HepG2 (cell line): ENCODE measurements around the gene CROT. TPM values are rescaled to one million over a fixed set of nuclear protein-coding genes. Genes with fewer than 3 reads are reported as not detected.

Experiments used
- AHDC1 ChIP-seq: sonication (generic); formaldehyde crosslinking; IDR thresholded peaks from 2 replicates; pipeline ENCODE4 v1.5.1; 2020; ENCODE audit warnings: mild to moderate bottlenecking, missing genetic modification reagents, borderline replicate concordance
- FOXA1 ChIP-seq, 2 experiments: fragments of 450-650 bp in 1 of 2; sonication (generic) in 1 of 2; formaldehyde crosslinking in 1 of 2; IDR thresholded peaks; 2 replicates each; pipeline versions ENCODE4 v1.4.0 to v1.6.1; 2016 to 2020; ENCODE audit warnings: missing genetic modification reagents in 1 of 2
- FOXO1 ChIP-seq: sonication (generic); formaldehyde crosslinking; IDR thresholded peaks from 2 replicates; pipeline ENCODE4 v1.4.0; 2020; ENCODE audit warnings: missing genetic modification reagents
- GABPB1 ChIP-seq: IDR thresholded peaks from 2 replicates; pipeline ENCODE4 v1.6.1; 2016; ENCODE audit warnings: mild to moderate bottlenecking, missing genetic modification reagents, moderate library complexity, missing compliant biosample characterization
- HDAC1 ChIP-seq: sonication (generic); formaldehyde crosslinking; IDR thresholded peaks from 2 replicates; pipeline ENCODE4 v1.5.1; 2020; ENCODE audit warnings: mild to moderate bottlenecking, missing genetic modification reagents
- PAXIP1 ChIP-seq: sonication (generic); formaldehyde crosslinking; conservative IDR thresholded peaks from 2 replicates; pipeline ENCODE4 v1.4.0; 2020; ENCODE audit warnings: mild to moderate bottlenecking, missing genetic modification reagents, moderate library complexity
- RARA ChIP-seq: IDR thresholded peaks from 2 replicates; pipeline ENCODE4 v1.6.1; 2016; ENCODE audit warnings: missing genetic modification reagents, missing compliant biosample characterization
- ZBTB7B ChIP-seq: sonication (generic); formaldehyde crosslinking; IDR thresholded peaks from 2 replicates; pipeline ENCODE4 v1.4.0; 2020; ENCODE audit warnings: missing genetic modification reagents
- ZFP36 ChIP-seq: fragments of 150-350 bp; IDR thresholded peaks from 2 replicates; pipeline ENCODE4 v1.6.1; 2018; ENCODE audit warnings: borderline replicate concordance, low read length, low read depth; ENCODE audit not compliant: partially characterized antibody
- ZKSCAN8 ChIP-seq: IDR thresholded peaks from 2 replicates; pipeline ENCODE4 v1.6.1; 2016; ENCODE audit warnings: borderline replicate concordance, missing genetic modification reagents, missing compliant biosample characterization
- polyA plus RNA-seq, 8 experiments: library from polyadenylated mRNA; depleted of rRNA in 3 of 8; stranded (reverse) in 7 of 8; unstranded in 1 of 8; fragments of >200 nt; fragmentation: Illumina TruSeq in 4 of 8; extraction: Trizol in 4 of 8; gene quantifications; 2 replicates each; pipeline versions ENCODE4 v1.2.1 to v1.2.3, GENCODE V29; 2011 to 2016; ENCODE audit warnings: low read depth in 4 of 8, missing spikeins in 1 of 8, mixed read lengths in 1 of 8; ENCODE audit not compliant: insufficient read depth in 1 of 8
- total RNA-seq, 5 experiments: library from RNA; depleted of rRNA; stranded (reverse); fragments of >200 nt; fragmentation: Illumina TruSeq; extraction: Trizol; gene quantifications; 2 replicates each; pipeline ENCODE4 v1.2.3, GENCODE V29; 2016; ENCODE audit warnings: low read depth in 1 of 5
- TF ChIP-seq, protein P1 (sequence below): conservative IDR thresholded peaks from 2 replicates; pipeline ENCODE4 v1.6.1; 2018; ENCODE audit warnings: missing genetic modification reagents

Gene CROT
- total and polyA plus RNA-seq, 2 of the 13 experiments (the other 11 are each of a cell fraction or from before 2014, with no cell fraction given), result 5.0 to 13.7 TPM

GRCh38 chr7:87395442-87396020 lies 50.1 kb downstream of the CROT start (continued):
- peak; percentile 68; the same call in 1 of the 2 replicates for TF ChIP-seq AHDC1 (CRISPR knock-in tag)
- TF ChIP-seq GABPB1 (CRISPR knock-in tag), result no peak
- TF ChIP-seq ZBTB7B (CRISPR knock-in tag), result 0 out of 2 replicates have a peak, but pooled peaks have one; percentile 16
- peak; percentile 62; the same call in 1 of the 2 replicates for TF ChIP-seq HDAC1 (CRISPR knock-in tag)
- TF ChIP-seq PAXIP1 (CRISPR knock-in tag), result peak; percentile 86
- TF ChIP-seq ZKSCAN8, result no peak
- TF ChIP-seq RARA (CRISPR knock-in tag), result peak; percentile 51; the same call in 1 of the 2 replicates
- TF ChIP-seq, protein P1, sequence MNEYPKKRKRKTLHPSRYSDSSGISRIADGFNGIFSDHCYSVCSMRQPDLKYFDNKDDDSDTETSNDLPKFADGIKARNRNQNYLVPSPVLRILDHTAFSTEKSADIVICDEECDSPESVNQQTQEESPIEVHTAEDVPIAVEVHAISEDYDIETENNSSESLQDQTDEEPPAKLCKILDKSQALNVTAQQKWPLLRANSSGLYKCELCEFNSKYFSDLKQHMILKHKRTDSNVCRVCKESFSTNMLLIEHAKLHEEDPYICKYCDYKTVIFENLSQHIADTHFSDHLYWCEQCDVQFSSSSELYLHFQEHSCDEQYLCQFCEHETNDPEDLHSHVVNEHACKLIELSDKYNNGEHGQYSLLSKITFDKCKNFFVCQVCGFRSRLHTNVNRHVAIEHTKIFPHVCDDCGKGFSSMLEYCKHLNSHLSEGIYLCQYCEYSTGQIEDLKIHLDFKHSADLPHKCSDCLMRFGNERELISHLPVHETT (CRISPR knock-in tag), result no peak
- TF ChIP-seq ZFP36, result no peak
- TF ChIP-seq FOXA1 (IDR thresholded peaks at IDR 0.05), result no peak
- TF ChIP-seq FOXA1 (CRISPR knock-in tag; IDR thresholded peaks at IDR 0.05), result 0 out of 2 replicates have a peak, but pooled peaks have one; percentile 13
- TF ChIP-seq FOXO1 (CRISPR knock-in tag), result 0 out of 2 replicates have a peak, but pooled peaks have one; percentile 30
